ENCODE results near the gene CALD1.

GRCh38 chr7:134773164-134773563 is 6.3 kb upstream of the CALD1 start:
- no peak for TF ChIP-seq POLR2A (IDR thresholded peaks at IDR 0.05; ENCODE audit: low read length)
- TF ChIP-seq GATA1 (IDR thresholded peaks at IDR 0.05; ENCODE audit: low read depth, low read length) = no peak
